GM19452 (cell line): ENCODE data around the gene FUZ.
A peak's percentile ranks its signal among the peaks of the same experiment; 100 is the strongest.

ENCODE experiments used
- ATAC-seq: cut with Tn5 transposase; IDR thresholded peaks from one replicate; pipeline ENCODE4 v1.9.1; 2021; ENCODE audit not compliant: unreplicated experiment

Gene FUZ

DNA sequence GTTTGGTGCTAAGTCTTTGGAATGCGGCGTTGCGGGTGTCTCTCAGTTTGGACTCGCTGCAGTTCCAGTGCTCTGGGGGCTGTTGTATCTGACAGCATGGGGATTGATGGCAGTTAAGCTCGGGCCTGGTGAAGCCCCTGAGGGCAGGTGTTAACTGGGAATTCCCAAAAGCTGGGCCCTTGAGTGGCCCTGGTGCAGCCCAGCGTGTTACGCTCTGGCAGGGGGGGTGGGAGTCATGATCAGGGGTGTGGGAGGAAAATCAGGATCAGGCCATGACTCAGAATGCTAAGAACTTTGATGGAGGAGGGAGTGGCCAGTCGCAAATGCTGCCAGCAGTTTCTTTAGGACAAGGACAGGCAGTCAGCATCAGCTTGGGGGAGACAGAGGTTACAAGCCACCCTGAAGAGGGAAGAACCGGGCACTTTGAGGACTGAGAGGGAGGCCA lies 26.7 kb downstream of the FUZ start:
- ATAC-seq, result no peak

- no peak for ATAC-seq
Observed at GRCh38 chr19:49782515-49782914, 30.6 kb downstream of the FUZ start.

GRCh38 chr19:49781394-49781793 lies 31.7 kb downstream of the FUZ start:
- no peak for ATAC-seq

DNA sequence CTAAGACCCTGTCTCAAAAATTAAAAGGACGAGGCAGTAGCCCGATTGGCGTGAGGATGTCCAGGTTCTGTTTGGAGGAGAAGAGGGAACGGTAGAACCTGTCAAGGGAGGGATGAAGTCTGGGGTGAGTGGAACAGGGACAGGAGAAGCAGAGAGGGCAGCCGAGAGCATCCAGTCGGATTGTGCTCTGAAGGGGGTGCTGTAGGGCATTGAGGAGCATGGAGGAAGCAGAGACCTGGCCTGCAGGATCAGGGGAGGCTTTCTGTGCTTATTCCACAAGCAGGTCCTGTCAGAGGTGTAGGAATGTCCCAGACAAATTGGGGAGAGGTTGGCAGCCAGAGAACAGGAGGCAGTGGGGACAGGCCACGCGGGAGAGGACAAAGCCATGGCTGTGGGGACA lies 32.2 kb downstream of the FUZ start:
- ATAC-seq, result no peak

- no peak for ATAC-seq
Observed at GRCh38 chr19:49779731-49780555, 33.1 kb downstream of the FUZ start.

DNA sequence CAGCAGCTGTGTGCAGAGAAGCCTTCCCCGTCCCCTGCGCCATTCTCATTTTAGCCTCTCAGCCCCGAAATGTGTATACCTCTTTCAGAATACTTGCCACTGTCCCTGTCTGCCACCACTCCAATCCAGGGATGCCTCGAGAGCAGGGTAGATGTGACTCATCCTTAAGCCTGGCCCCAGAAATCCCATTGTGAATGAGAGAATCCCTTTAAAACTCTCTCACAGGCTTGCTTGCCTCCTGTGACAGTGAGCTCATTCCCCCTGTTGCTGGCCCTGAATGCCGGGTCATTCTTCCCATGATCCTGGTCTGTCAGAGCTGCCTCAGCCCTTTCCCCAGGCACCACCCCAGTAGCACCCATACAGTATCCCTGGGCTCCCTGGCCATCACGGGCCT lies 36.7 kb downstream of the FUZ start:
- ATAC-seq, result no peak

DNA sequence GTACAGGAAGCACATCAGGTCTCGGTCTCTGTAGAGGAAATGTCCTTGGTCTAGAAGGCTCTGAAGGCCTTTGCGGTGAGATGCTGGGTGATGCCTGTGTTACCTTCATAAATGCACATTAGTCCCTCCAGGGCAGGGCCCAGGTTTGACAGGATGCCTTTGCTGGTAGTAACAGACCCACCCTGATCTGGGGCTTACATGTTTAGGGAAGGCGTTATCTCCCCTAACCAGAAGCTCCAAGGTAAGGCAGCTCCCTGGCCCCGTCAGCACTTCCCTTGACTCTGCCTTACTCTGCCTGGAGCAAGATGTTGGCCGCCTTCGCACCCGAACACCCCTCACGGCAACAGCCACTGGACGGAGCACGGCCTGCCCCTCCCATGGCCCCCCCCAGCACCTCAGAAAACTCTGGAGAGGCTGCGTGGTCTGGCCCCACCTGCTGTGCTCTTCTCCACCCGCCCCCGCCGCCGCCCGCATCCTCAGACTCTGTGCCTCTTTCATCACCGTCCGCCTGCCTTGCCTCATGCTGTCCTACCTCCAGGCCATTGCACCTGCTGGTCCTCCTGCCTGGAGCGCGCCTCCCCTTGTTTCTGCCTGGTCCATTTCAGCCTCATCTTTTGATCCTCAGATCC lies 37.2 kb downstream of the FUZ start:
- ATAC-seq, result no peak

DNA sequence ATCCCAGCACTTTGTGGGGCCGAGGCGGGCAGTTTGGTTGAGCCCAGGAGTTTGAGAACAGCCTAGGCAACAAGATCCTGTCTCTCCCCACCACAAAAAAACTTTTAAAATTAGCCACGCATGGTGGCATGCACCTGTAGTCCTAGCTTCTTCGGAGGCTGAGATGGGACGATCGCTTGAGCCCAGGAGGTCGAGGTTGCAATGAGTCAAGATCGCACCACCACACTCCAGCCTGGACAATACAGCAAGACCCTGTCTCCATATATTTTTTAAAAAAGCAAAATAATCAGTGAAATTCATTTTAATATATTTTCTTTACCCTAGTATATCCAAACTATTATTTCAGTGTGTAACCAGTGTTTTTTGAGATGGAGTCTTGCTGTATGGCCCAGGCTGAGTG lies 38.1 kb downstream of the FUZ start:
- ATAC-seq, result no peak

GRCh38 chr19:49773663-49774350 lies 39.3 kb downstream of the FUZ start:
- ATAC-seq, result no peak

DNA sequence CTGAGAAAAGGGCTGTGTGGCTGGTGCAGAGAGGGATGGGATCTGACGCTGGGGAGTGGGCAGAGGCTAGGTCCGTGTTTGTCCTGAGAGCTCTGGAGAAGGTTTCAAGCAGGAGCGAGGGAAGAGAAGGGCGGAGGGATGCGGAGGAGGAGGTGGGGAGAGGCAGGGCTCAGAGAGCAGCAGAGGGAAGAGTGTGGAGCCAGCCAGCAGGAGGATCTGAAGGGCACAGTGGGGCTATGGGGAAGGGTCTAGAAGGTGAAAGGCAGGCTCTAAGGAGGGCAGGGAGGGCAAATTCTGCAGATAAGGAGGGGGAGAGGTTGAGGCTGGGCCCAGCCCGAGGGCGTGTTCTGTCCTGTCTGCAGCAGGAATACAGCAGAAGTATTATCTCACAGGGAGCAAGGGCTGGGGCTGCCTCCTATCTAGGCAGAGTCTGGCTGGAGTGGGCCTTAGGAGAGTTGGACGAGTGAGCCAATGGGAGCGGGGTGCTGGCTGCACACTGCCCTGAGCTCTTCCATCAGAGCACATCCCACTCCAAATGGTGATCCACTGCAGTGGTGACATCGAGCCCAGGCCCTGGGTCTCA lies 40.2 kb downstream of the FUZ start:
- ATAC-seq, result no peak

DNA sequence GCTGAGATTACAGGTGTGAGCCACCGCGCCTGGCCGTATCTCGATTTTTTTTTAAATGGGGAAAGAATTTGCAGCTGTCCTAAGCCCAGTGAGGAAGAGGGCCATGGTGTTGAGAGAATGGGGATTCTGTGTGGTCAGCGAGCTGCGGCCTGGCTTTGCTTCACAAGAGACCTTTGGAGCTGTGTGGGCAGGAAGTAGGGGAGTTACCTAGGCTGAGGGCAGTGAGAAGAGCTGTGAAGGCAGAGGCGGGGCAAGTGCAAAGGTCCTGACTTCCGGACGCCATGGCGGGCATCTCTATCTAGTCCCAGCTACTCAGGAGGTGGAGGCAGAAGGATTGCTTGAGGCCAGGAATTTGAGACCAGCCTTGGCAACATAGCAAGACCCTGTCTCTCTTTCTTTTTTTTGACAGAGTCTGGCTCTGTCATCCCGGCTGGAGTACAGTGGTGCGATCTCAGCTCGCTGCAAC lies 41.4 kb downstream of the FUZ start:
- no peak for ATAC-seq

DNA sequence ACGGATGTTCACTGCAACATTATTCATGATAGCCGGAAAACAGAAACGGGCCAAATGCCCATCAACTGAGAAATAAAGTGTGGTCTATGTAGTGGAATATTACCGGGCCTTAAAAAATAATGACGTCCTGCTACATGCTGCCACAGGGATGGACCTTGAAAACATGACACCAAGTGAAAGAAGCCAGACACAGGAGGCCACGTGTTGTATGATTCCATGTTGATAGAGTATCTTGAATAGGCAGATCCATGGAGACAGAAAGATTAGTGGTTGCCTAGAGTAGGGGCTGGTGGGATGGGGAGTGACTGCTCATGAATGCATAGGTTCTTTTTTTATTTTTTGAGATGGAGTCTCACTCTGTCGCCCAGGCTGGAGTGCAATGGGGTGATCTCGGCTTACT lies 42.6 kb downstream of the FUZ start:
- ATAC-seq, result no peak

- ATAC-seq, result no peak
Observed at GRCh38 chr19:49767967-49768581, 45.0 kb downstream of the FUZ start.

GRCh38 chr19:49767381-49767780 lies 45.7 kb downstream of the FUZ start:
- ATAC-seq, result no peak

- ATAC-seq, result no peak
Observed at GRCh38 chr19:49766930-49767299, 46.2 kb downstream of the FUZ start, which contains the start of gene AP2A1. Gene AP2A1, plus strand, starts transcription at chr19:49767001. Its CDS starts 133 bp downstream, at chr19:49767134.

- ATAC-seq, result peak; percentile 88
Observed at GRCh38 chr19:49766007-49766929, 46.8 kb downstream of the FUZ start.

DNA sequence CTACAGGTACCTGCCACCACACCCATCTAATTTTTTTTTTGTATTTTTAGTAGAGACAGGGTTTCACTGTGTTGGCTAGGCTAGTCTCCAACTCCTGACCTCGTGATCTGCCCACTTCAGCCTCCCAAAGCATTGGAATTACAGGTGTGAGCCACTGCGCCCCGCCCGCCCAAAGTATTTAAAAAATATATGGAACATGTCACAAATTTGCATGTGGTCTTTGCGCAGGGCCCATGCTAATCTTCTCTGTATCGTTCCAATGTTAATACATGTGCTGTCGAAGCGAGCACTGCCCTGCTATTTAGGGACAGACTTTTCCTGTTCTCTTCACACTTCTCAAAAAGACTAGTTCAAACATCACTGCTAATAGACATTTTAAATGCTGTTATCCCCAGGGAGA lies 48.8 kb downstream of the FUZ start:
- ATAC-seq, result no peak

DNA sequence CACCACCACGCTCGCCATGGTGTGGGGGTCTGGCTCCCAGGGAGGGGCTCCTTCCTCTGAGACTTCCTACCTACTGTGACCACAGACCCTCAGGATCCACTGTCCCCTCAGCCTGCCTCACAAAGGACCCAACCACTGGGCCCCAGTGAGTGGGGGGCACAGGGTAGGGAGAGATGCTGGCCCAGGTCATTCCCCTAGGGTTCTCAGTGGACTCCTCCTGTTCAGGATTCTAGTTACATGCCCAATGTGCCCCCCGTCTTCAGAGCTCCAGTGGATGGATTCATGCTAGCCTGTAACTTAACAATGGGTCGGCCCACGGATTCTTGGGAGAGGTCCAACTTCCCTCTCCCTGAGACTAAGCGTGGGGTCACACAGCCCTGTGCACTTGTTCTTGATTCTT lies 49.9 kb downstream of the FUZ start, which contains the start of gene TSKS:
TSS of gene TSKS (minus strand) at position 77 of the 400 bp plus-strand sequence. CDS start at position 18, 59 bp downstream.
- ATAC-seq, result no peak

- no peak for ATAC-seq
Observed at GRCh38 chr19:49761625-49762311, 51.3 kb downstream of the FUZ start.
